ENCODE measurements around the gene PAPOLA. TPM values are rescaled to one million over a fixed set of nuclear protein-coding genes. Genes with fewer than 3 reads are reported as not detected.

The PAPOLA gene
- total RNA-seq, 1 donor from 2014 or later = 141 TPM

DNA sequence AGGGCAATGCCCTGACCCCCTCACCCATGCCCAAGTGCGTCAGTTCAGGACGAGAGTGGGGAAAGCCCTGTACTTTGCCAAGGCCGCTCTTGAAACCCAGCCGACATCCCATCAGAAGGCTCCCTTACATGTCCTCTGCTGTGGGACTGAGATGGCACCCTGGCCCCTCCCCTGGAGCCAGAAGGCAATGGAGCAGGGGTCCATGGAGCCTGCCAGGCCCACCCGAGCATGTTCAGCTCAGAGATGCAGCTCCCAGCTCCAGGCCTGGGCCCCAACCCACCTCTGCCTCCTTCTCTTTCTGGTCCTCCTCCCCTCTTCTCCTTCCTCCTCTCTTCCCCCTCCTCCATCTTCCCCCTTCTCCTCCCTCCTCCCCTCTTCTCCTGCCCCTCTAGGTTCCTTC, 95.5 kb downstream of the PAPOLA start:
- intact Hi-C loops (cut with DNase I) = no loop called here
- DNase-seq (ENCODE audit: missing footprints) = no peak
- ATAC-seq = no peak

DNA sequence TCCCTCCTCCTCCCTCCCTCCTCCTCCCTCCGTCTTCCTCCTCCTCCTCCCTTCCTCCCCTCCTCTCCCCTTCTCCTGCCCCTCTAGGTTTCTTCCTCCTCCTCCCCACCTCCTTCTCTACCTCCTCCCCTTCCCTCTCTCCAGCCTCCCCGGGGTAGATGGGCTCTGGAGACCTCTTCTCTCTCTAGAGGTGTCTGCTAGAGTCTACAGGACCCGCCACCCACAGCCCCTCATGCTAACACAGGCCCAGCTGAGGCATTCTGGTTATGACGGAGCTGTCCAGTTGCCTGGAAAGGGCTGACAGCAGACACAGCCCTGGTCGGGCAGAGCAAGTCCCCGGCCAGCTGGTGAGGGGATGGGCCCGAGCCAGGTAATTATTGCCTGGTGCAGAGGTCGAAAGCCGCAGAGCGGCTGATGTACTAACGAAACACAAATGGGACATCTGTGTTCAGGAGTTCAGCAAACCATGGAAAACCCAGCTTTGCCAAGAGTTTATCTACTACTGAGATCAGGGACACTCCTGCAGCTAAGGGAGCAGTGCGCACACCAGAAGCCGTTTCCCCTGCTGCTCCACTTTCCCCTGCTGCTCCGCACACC, 96.2 kb downstream of the PAPOLA start:
- no peak for DNase-seq (ENCODE audit: missing footprints)
- intact Hi-C loops (cut with DNase I) = no loop called here
- no peak for ATAC-seq

DNA sequence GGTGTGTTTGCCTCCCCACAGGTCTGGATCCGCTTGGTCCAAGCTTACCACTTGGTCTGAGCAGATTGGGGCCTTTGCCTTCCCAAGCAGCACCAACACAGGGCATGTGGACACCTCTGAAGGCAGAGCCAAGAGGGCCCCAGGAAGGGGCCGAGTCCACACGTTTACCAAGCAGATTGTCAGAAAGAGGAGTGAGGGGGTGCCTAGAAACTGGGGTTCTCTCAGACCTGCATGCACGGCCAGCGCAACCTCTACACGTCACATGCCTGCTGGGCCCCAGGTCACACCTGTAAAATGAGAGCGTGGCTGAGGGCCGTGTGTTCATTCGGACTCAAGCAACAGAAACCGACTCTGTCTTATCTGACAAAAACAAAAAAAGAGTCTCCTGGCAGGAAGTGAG, 96.9 kb downstream of the PAPOLA start:
- DNase-seq (ENCODE audit: missing footprints) (no peak), ATAC-seq (no peak)
- intact Hi-C loops (cut with DNase I) = no loop called here

DNA sequence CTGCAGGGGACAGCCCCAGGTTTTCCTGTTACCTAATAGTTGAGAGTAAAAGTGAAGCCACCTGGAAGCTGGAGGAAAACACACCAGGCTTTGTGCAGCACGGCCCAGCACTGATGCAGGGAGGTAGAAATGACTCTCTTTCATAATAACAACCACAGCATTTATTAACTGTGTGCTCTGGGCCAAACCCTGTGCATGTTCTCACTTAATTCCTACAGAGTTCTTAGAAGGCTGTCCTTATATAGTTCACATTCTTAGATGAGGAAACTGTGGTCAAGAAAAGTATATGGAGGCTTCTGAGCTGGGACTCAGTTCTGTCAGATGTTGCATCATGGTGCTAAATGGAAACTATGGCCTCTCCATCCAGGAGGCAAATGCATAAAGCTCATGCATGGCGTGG, 100.0 kb downstream of the PAPOLA start:
- ATAC-seq (no peak), DNase-seq (ENCODE audit: missing footprints) (no peak)
- intact Hi-C loops (cut with DNase I) = no loop called here

DNA sequence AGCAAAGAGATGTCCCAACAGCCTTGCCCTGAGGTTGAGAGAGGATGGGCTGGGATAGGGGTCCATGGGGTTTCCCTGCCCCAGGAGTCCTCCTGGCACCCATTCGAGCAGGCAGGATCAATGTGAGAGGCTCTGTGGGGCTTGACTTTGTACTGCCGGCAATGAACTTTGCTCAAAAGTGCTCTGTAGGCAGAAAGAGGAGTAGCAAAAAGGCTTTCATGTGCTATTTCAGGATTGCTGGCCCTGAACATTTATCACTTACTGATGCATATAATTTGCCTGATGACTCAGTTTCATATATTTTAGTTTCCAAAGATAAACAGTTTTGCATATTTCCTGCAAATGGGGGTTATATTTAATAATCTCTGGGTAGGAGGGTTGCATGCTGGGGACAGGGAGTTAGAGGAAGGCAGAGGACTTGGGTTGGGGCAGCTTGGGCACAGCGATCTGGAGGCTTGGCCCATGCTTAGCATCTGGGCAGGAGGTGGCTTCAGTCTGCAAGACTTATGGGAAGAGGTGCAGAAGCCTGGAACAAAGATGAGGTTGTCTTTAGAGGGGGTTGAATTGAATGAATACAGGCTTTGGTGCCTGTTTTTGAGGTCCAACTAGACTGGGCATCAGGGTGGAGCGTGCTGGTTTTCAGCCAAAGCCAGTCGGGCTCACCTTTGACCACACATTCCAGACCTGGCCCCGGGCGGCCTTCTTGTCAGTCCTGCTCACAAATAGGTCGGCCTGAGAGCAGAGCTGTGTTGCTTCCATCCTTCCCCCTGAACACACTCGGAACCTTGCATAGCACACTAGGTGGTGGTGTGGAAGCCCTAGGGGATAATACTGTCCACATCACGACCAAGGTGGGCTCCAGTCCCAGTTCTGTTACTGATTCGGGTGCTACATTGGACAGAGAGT, 101.4 kb downstream of the PAPOLA start:
- intact Hi-C loops (cut with DNase I) = no loop called here
- ATAC-seq (no peak), DNase-seq (ENCODE audit: missing footprints) (no peak)

DNA sequence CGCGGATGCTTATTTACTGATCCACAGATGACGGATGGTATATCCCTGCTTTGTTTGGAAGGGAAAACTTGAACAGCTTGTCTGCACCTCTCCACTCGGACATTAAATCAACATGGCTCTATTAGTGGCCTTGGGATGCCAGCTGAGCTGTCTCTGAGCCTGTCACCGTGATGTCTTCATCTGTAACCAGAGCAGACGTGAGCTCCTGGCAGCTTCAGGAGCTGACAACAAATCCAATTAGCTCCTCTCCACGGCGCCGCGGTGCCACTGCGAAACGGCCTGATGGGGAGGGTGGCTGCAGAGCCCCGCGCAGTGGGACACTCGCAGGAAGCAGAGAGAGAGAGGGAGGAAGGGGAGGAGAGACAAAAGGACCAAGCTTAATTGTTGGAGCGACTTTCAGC, 112.3 kb downstream of the PAPOLA start:
- DNase-seq (ENCODE audit: missing footprints) = no peak
- ATAC-seq = no peak
- intact Hi-C loops (cut with DNase I) = no loop called here

DNA sequence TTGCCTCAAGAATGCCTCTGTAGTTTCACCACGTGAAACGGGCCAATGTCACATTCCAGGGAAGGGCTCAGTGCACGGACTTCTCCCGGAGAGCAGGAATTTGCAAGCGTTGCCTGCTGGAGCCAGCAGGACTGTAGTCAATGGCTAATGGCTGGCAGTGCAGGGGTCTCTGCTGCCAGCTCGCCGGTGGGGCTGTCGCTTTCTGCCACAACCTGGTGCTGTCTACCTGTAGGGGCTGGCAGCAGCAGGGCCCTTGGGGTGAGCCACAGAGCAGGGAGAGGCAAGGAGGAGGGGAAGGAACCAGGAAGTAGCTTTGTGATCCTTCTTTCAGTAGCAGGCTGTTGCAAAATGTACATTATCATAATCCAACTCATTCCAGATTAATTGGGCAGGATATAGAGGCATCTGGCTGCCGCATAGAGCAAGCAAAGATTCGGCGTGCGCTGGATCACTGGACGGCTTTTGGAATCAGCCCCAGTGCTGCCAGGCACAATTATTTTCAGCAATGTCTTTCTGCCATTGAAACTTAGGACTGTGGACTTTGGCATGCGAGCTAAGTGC, 114.1 kb downstream of the PAPOLA start:
- DNase-seq (ENCODE audit: missing footprints) (no peak), ATAC-seq (no peak)
- intact Hi-C loops (cut with DNase I) = no loop called here

Other genes with a start within 250 kb of the PAPOLA start
- gene BDKRB1, start 246.2 kb upstream of the PAPOLA start, total RNA-seq = not detected
- gene ATG2B, start 139.0 kb upstream of the PAPOLA start, total RNA-seq = 9.2 TPM
- 11.6 TPM for gene GSKIP, start 138.9 kb upstream of the PAPOLA start, total RNA-seq
- gene AK7, start 110.3 kb upstream of the PAPOLA start, total RNA-seq = 0.32 TPM

Data from Right ventricle myocardium inferior (tissue), 1 donor.